KOPT-K1 (cell line): Measurements from ENCODE around the gene SS18L1.

ENCODE experiments used
- H3K27ac ChIP-seq: fragments of 200-600 bp; sonication (generic); 2 replicates; pipeline ENCODE4 v1.5.1; 2016; ENCODE audit warnings: antibody characterized with exemption, mild to moderate bottlenecking, low read depth, low read length; ENCODE audit not compliant: poor library complexity, severe bottlenecking
- H3K36me3 ChIP-seq: fragments of 200-600 bp; sonication (generic); 2 replicates; pipeline ENCODE4 v1.5.1; 2017; ENCODE audit warnings: antibody characterized with exemption, mild to moderate bottlenecking, low read length, moderate library complexity; ENCODE audit not compliant: insufficient read depth
- H3K9me3 ChIP-seq: fragments of 200-600 bp; sonication (generic); 2 replicates; pipeline ENCODE4 v1.5.1; 2017; ENCODE audit warnings: antibody characterized with exemption, low read length, mild to moderate bottlenecking; ENCODE audit not compliant: insufficient read depth, poor library complexity, severe bottlenecking

The SS18L1 gene

GRCh38 chr20:62219992-62220665, 76.6 kb downstream of the SS18L1 start, which contains the start of gene HRH3:
Gene HRH3 (minus strand): TSS chr20:62220278. CDS start chr20:62219970, 308 bp downstream.
- H3K27ac ChIP-seq = no peak within 1 kb of the TSS
- H3K9me3 ChIP-seq = no peaks in the 10 kb centered on the region
- no peaks in the 10 kb centered on the region for H3K36me3 ChIP-seq

- Histone ChIP-seq H3K36me3 (no peaks in the 10 kb centered on the region), H3K27ac (no peak overlapping the region), H3K9me3 (no peaks in the 10 kb centered on the region)
These were observed 77.3 kb downstream of the SS18L1 start for GRCh38 chr20:62220666-62221568.

GRCh38 chr20:62222266-62222850, 78.8 kb downstream of the SS18L1 start:
- no peaks in the 10 kb centered on the region for H3K9me3 ChIP-seq

DNA sequence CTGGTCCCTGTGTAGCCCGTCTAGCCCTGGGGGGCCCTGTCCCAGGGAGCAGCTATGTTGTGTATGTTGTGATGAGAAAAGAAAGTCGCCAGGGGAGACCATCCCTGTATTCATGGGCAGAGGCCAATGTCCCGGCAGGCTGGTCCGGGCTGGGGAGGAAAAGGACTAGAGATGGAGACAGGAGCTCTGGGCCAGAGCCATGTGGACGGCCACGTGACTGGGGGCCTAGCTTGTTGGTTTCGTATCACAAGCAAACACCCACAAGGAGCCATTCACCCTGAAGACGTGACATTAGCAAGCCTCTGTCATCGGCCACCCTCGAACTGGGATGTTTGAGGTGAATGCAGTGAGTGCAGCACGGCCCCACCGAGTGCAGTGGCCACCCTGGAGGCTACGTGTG, 79.4 kb downstream of the SS18L1 start:
- no peaks in the 10 kb centered on the region for H3K9me3 ChIP-seq

More at GRCh38 chr20:62222266-62222850, 78.8 kb downstream of the SS18L1 start:
- no peaks in the 10 kb centered on the region for H3K36me3 ChIP-seq
- no peak overlapping the region for H3K27ac ChIP-seq

DNA sequence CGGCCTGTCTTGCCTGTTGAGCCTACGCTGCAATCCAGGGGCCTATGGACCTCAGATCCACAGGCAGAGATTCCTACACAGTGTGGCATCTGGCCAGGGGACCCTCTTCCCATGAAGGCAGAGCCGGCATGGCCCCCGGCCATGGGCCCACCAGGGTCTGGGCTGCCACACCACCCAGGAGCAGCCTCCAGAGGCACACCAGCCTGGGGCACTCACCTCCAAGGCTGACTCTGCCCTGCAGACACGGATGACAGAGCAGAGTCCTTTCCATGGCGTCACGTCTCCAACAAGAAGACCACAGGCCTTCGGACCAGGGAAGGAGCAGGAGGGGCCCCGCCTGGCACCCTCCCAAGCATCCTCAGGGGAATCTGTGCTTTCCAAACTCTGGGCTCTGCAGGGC, 80.0 kb downstream of the SS18L1 start:
- Histone ChIP-seq H3K36me3 (no peaks in the 10 kb centered on the region), H3K27ac (no peak overlapping the region), H3K9me3 (no peaks in the 10 kb centered on the region)

More for the DNA sequence above, 79.4 kb downstream of the SS18L1 start:
- H3K27ac ChIP-seq = no peak overlapping the region
- H3K36me3 ChIP-seq = no peaks in the 10 kb centered on the region

DNA sequence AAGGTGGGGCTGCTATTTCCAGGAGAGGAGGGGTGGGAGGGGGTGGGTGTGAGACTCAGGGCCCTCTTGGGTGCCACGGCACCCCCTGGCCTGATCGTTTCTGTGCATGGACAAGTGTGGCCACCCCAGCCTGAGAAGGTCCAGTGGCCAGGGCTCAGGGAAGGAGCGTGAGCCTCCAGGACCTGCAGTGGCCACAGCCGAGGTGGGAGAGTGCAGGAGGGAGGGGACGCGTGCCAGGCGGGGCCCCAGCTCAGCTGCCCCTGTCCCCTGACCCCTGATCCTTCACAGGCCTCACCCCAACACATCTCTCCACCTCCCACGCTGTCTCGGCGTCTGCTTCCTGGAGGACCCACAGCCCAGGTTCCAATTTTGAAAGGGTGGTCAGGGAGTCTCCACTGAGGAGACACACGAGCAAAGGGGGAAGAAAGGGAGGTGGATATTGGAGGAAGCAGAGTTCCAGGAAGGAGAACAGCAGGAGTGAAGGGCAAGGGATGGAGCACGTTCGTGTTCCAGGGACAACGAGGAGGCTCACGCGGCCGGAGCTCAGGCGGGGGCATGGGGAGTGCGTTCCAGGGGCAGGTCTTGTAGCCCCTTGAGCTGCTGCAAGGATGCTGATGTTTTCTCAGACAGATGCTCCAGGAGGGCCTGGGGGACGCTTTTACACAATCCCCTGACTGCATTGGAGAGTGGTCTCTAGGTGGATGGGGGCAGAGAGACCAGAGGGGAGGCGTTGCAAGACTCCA, 80.7 kb downstream of the SS18L1 start:
- H3K36me3 ChIP-seq = no peaks in the 10 kb centered on the region
- no peak overlapping the region for H3K27ac ChIP-seq
- H3K9me3 ChIP-seq = no peaks in the 10 kb centered on the region

DNA sequence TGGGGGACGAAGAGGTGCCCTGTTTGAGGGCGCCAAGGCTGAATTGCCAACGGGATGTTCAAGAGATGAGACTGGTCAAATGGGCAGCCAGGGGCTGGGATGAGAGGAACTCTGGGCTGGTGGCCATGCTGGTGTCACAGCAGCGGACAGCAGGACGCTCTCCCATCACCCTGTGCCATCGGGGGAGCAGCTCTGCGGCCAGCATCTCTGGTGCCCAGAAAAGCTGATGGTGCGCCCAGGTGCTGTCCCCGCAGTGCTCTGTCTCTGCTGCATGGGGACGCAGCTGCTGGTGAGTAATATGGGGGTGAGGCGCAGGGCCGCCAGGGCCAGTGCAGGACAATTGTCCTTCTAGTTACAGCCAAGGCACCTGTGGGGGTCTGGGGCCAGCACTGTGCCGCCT, 81.5 kb downstream of the SS18L1 start:
- no peak overlapping the region for H3K27ac ChIP-seq
- no peaks in the 10 kb centered on the region for H3K9me3 ChIP-seq

GRCh38 chr20:62225820-62226635, 82.5 kb downstream of the SS18L1 start:
- Histone ChIP-seq H3K9me3 (no peaks in the 10 kb centered on the region), H3K36me3 (no peaks in the 10 kb centered on the region), H3K27ac (no peak overlapping the region)

More for the DNA sequence above, 81.5 kb downstream of the SS18L1 start:
- H3K36me3 ChIP-seq = no peaks in the 10 kb centered on the region

- H3K9me3 ChIP-seq = no peaks in the 10 kb centered on the region
- H3K36me3 ChIP-seq = no peaks in the 10 kb centered on the region
- no peak overlapping the region for H3K27ac ChIP-seq
These were observed 83.4 kb downstream of the SS18L1 start for GRCh38 chr20:62226707-62227590.

GRCh38 chr20:62227591-62227976, 84.0 kb downstream of the SS18L1 start:
- Histone ChIP-seq H3K36me3 (no peaks in the 10 kb centered on the region), H3K27ac (no peak overlapping the region), H3K9me3 (no peaks in the 10 kb centered on the region)

DNA sequence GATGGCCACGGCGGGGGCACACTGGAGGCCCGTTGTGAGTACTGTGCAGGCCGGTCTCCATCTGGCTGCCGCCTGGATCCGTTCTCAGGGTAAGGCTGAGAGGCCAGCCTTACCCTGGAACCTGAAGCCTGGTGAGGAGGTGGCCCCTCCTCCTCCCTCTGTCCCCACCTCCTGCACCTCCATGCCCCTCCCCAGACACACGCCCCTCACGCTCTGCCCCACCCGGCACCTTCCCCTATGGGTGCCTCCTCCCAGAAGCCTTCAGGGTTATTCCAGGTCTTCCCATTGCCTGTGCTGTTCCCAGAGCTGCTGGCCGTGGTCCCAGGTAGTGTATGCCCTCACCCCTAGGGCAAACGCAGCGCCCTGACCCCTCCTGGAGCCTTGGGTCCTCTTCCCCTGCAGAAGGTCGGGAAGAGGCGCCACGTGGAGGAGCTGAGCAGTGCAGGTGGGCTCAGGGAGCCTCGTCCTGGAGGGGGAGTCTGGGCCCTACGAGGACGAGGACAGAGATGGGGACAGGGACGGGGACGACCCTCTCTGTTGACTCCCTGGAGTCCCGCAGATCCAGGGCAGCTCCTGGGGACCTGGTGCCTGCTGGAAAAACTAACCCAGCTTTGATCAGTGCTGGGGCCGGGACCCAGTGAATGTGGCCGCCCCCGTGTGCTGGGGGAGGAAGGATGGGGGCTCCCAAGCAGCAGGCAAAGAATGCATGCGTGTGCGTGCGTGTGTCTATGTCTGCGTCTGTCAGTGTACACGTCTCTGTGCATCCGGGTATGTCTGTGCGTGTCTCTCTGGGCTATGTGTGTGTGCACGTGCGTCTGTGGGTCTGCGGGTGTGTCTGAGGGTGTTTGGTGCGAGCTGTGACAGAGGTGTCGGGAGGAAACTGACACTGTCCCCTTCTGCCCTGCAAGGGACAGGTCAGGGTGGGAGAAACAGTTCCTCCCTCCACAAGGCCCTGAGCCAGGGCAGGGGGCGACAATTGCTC, 84.7 kb downstream of the SS18L1 start:
- no peak overlapping the region for H3K27ac ChIP-seq

DNA sequence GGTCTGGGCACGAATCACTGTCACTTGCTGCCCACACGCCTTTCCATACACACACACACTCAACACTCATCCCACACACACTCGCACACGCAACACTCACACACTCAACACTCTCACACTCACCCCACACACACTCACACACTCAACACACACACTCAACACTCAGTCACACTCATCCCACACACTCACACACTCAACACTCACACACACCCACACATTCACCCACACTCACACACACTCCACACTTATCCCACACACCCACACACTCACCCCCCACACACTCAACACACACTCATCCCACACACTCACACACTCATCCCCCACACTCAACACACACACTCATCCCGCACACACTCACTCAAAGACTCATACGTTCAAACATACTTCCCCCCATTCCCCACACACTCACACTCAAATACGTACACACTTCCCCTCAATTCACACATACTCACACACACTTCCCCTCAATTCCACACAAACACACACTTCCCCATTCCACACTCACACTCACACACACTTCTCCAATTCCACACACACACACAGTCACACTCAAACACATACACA, 85.5 kb downstream of the SS18L1 start:
- Histone ChIP-seq H3K27ac (no peak overlapping the region), H3K9me3 (no peaks in the 10 kb centered on the region), H3K36me3 (no peaks in the 10 kb centered on the region)

More for the DNA sequence above, 84.7 kb downstream of the SS18L1 start:
- no peaks in the 10 kb centered on the region for H3K36me3 ChIP-seq
- H3K9me3 ChIP-seq = no peaks in the 10 kb centered on the region
